Fibroblast of upper back skin (primary cell): ENCODE results near the gene TSC1.

ENCODE experiments used
- DNase-seq: peaks from one replicate; pipeline ENCODE4 v3.0.0-alpha.2; 2013

Gene TSC1

DNA sequence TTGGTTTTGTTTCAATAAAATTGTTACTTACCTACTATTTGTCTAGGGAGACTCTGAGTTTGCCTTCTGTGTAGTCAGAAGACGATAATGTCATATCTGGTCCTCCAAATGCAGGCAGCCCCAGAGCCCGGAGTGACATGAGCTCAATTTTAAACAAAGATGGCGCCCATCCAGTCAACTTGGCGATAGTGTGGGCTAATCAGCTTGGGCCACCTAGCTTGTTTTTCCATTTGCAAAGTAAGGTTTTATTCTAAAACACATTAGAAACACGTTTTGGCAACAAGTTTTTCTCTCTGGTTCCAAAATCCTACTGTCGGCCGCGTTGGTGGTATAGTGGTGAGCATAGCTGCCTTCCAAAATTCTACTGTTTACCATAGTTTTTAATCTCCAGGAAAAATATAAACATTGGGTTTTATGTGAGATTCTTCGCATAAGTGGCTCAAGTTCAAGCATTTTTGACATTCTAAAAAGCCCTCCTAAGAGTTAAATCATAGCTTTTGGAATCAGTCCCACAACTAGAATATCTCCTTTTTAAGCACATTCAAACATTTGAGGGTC, 13.2 kb downstream of the TSC1 start:
- DNase-seq = peak; percentile 23

- no peak for DNase-seq
These were observed 16.7 kb downstream of the TSC1 start for GRCh38 chr9:132927704-132928103.

DNA sequence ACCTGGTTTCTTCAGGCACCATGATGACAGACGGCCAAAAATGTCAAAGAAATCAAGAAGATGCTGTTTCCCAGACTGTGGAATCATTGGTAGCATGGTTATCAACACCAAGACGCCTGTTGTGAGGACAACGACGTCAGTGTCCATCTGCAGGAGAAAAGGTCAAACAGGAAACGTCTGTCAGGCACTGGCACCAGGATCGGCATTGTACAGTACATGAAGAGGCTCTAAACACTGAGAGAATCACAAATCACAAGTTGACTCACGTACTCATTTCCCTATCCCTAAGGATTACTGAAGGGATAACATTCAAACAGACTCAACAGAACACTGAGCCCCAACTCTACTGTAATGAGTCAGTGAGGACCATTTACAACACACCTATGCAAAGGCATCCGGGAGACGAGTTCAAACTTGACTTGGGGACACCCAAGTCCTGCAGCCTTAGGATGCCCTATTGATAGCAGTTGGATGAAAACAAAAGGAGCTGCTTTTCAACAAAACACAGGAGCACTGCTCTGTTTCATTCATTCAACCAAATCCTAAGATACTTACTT, 21.0 kb downstream of the TSC1 start:
- DNase-seq = no peak

- DNase-seq = no peak
These were observed 24.7 kb downstream of the TSC1 start for GRCh38 chr9:132919614-132920268.

- no peak for DNase-seq
These were observed 29.5 kb downstream of the TSC1 start for GRCh38 chr9:132914924-132915323.

GRCh38 chr9:132912131-132912530, 32.3 kb downstream of the TSC1 start:
- no peak for DNase-seq

DNA sequence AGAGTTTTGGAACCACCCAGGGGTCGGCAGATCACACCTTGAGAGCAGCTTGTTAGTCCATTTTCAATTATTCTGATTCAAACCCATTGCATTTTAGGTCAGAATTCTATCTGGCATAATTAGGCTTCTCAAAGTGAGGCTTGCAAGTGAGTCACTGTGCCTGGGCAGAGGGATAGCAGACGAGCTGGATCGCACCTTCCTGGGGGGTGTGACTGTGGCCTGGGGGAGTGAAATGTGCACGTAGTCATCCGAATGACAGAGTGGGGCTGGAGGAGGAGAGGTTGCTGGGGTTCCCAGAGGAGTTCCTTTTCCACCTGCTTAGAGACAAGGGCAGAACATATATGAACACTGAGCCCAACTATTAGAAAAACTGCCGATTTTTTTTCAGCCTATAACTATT, 34.0 kb downstream of the TSC1 start:
- DNase-seq = no peak

GRCh38 chr9:132909311-132909710, 35.1 kb downstream of the TSC1 start:
- DNase-seq = no peak

GRCh38 chr9:132908635-132909034, 35.8 kb downstream of the TSC1 start:
- no peak for DNase-seq

GRCh38 chr9:132905726-132906125, 38.7 kb downstream of the TSC1 start:
- DNase-seq = no peak

DNA sequence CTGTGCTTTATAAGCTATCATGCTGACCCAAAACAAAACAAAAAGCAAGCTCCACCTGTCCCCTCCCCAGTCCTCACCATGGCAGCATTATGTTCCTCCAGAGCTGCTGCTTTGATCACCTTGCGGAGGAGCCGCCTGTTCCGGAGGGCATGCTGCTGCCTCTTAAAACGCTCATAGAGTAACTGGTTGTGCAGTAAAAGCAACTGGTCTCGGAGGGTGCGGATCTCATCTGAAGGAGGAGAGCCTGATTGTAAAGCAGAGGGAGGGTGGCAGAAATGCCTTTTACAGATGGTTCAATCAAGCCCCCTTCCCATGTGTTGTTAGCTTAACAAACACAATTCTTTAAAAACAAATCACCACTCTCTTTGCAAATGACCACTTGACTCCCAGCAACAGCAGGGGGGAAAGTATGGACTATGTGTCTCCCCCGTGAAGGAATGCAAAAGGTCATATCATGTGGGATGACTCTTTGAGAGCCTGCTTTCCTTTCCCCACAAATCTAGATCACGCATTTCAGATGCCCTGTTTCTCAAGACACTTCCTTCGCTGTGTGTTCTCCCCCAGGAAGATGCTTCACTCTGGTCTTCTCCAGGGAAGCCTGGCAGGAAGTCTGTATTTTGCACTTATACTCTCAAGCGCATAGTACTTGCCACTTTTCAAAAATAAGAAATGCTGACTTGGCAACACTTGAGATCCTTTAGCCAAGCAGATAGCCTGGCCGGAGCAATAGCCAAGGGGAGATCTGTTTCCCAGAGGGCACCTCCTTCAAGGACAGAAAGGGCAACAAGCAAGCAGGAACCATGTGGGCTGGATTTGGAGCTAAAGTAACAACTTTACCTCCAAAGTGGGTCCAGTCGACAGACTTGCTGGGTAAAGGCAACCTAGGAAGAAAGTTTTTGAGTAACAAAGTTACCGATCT, 40.6 kb downstream of the TSC1 start:
- DNase-seq = no peak

GRCh38 chr9:132901858-132902831, 42.3 kb downstream of the TSC1 start:
- DNase-seq = peak; percentile 78

GRCh38 chr9:132898051-132898450, 46.4 kb downstream of the TSC1 start:
- DNase-seq = no peak

GRCh38 chr9:132896906-132897305, 47.5 kb downstream of the TSC1 start:
- DNase-seq = no peak

GRCh38 chr9:132896264-132896663, 48.2 kb downstream of the TSC1 start:
- no peak for DNase-seq

GRCh38 chr9:132894862-132895835, 49.3 kb downstream of the TSC1 start:
- DNase-seq = no peak

DNA sequence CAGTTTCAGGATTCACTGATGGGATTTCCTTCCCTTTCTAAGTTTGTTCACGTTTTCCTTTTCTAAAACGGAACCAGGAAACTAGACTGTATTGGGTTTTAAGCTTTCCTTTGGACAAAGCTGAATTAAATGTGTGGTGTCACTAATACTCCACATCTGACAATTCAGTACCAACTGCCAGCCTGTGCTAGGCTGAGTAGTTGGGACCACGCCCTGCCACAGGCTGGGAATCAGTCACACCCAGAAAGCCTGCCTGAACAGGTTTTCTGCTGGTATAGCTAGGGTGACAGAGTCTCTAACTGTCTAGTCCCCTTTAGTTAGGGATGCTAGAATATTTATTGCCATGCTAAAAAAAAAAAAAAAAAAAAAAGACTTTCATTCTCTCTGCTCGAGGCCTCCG, 50.1 kb downstream of the TSC1 start:
- no peak for DNase-seq

DNA sequence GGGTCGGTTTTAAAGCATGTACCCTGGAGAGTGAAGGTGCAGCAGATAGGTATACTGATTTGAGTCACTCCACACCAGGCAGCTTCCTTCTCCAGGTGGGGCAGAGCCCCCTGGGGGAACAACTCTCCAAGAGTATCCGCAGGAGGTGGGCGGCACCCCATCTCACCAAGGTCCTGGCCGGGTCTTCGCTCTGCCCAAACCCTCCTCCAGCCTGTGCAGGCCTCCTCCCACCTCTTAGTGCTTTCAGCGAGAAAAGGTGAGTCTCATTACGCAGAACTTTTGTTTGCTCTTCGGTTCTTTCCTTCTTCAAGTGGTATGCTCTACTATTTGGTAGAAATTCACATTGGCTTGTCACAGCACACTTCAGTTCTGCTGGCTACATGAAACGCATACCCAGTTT, 52.0 kb downstream of the TSC1 start:
- DNase-seq = no peak

- no peak for DNase-seq
These were observed 56.3 kb downstream of the TSC1 start for GRCh38 chr9:132888151-132888550.

DNA sequence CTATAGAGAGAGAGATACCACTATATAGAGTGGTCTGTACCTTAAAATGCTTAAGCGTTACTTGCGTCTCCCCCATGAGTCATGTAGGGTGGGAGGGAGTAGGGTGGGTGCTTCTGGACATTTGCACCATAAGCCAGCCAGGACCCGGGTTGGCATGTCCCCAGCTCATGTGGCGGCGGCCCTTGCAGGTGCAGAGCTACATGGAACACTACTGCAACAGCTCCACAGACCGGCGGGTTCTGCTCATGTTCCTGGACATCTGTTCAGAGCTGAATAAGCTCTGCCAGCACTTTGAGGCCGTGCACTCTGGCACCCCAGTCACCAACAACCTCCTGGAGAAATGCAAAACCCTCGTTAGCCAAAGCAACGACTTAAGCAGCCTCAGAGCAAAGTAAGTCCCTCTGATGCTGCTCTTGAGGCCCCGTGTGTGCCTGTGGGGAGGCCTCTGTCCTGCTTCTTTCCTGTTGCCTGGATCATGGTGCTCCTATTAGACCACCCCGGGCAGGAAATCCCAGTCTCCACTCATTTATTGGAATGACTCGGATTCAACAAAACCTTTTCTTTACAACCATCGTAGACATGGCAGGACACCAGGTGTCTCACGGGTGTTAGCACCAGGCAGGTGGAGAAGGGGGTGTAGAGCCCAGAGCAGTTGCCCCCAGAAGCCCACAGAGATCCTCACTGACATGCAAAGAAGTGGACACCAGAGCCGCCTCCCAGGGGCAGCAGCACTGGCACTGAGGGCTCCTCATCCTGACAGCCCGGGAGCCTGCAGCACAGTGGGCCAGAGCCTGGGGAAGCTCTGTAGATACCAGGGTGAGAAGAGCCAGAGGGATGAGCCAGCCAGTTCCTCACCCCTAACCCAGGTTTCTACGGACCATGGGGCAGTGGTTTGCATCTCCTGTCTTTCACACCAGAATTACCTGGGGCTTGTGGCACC, 57.0 kb downstream of the TSC1 start:
- DNase-seq = no peak
